HepG2 (cell line): ENCODE measurements around the gene BCDIN3D. TPM values are rescaled to one million over a fixed set of nuclear protein-coding genes. Genes with fewer than 3 reads are reported as not detected.

Experiments
- ATAC-seq: fragments of 200-7000 bp; cut with Tn5 transposase; 3 replicates; pipeline ENCODE4 v1.9.1; 2020; ENCODE audit warnings: mild to moderate bottlenecking, moderate library complexity
- BruUV-seq: library from RNA; stranded (reverse); fragments of 400-500 nt; replicated peaks from 2 replicates; lab custom pipeline; 2021; lab: Mats Ljungman, UMichigan
- CTCF ChIA-PET: fragments of 300-600 bp; formaldehyde crosslinking; extraction: SDS; loops from one replicate; lab custom pipeline; 2021; ENCODE audit warnings: low total read pairs, inconsistent platforms, low intra/inter-chr PET ratio; lab: Yijun Ruan, JAX
- POLR2A ChIA-PET: fragments of 350-600 bp; sonication (Branson Sonifier 250); formaldehyde crosslinking; loops from one replicate; lab custom pipeline; 2020; ENCODE audit warnings: antibody characterized with exemption, inconsistent platforms; lab: Yijun Ruan, JAX
- DNase-seq: peaks from one replicate; pipeline ENCODE4 v3.0.0-alpha.2; 2015; ENCODE audit warnings: low spot score
- FAIRE-seq: peaks from 3 replicates; lab custom pipeline; 2011; peaks lifted over from hg19 to GRCh38; lab: Jason Lieb, UNC
- H2AFZ ChIP-seq: one replicate; pipeline ENCODE4 v1.6.1; 2011; ENCODE audit warnings: low read length, inconsistent platforms
- H3K27ac ChIP-seq: fragments of 300-600 bp; 3 replicates; pipeline ENCODE4 v1.8.0; 2011; ENCODE audit warnings: mixed run types, mild to moderate bottlenecking, mixed read lengths, low read length, inconsistent platforms; ENCODE audit not compliant: insufficient read depth; ENCODE audit errors: extremely low read length
- H3K27me3 ChIP-seq, 2 experiments: fragments of 200-600 bp in 1 of 2; 2 replicates in 1 of 2; 3 replicates in 1 of 2; pipeline versions ENCODE4 v1.6.0 to v1.8.0; 2011; ENCODE audit warnings: low read length in 2 of 2, mild to moderate bottlenecking in 2 of 2, moderate library complexity in 2 of 2, inconsistent platforms in 1 of 2; ENCODE audit not compliant: insufficient read depth in 2 of 2, control insufficient read depth in 1 of 2
- H3K36me3 ChIP-seq, 2 experiments: fragments of 200-600 bp in 1 of 2; replicated peaks in 1 of 2; 2 replicates in 1 of 2; 3 replicates in 1 of 2; pipeline versions ENCODE4 v1.5.1 to v1.8.0; 2011; ENCODE audit warnings: low read length in 2 of 2, inconsistent platforms in 1 of 2; ENCODE audit not compliant: insufficient read depth in 2 of 2, control insufficient read depth in 1 of 2
- H3K4me1 ChIP-seq: 2 replicates; pipeline ENCODE4 v1.5.1; 2012; ENCODE audit warnings: low read length, inconsistent platforms; ENCODE audit not compliant: insufficient read depth
- H3K4me2 ChIP-seq: 2 replicates; pipeline ENCODE4 v1.6.0; 2011; ENCODE audit warnings: low read depth, low read length, inconsistent platforms
- H3K4me3 ChIP-seq, 3 experiments: fragments of 200-600 bp in 1 of 3; sonication (generic), shearing (Covaris generic) in 1 of 3; replicated peaks in 1 of 3; 2 replicates each; pipeline ENCODE4 v1.5.1; 2011 to 2016; ENCODE audit warnings: low read length in 3 of 3, inconsistent platforms in 2 of 3, low read depth in 2 of 3, mild to moderate bottlenecking in 2 of 3, control low read depth in 1 of 3, mixed read lengths in 1 of 3; ENCODE audit not compliant: insufficient read depth in 1 of 3
- H3K79me2 ChIP-seq: one replicate; pipeline ENCODE4 v1.6.1; 2011; ENCODE audit warnings: low read length, inconsistent platforms; ENCODE audit not compliant: insufficient read depth
- H3K9ac ChIP-seq: 2 replicates; pipeline ENCODE4 v1.6.0; 2011; ENCODE audit warnings: mild to moderate bottlenecking, low read depth, low read length, inconsistent platforms; ENCODE audit not compliant: insufficient read depth
- H3K9me3 ChIP-seq: 2 replicates; pipeline ENCODE4 v1.5.1; 2012; ENCODE audit warnings: mild to moderate bottlenecking, low read length
- H4K20me1 ChIP-seq: 2 replicates; pipeline ENCODE4 v1.6.0; 2011; ENCODE audit warnings: inconsistent platforms, mild to moderate bottlenecking, low read length, moderate library complexity; ENCODE audit not compliant: insufficient read depth
- DNMT1 ChIP-seq: sonication (generic); formaldehyde crosslinking; IDR thresholded peaks from 2 replicates; pipeline ENCODE4 v1.5.1; 2020; ENCODE audit warnings: mild to moderate bottlenecking, missing genetic modification reagents
- HOXA9 ChIP-seq: sonication (generic); formaldehyde crosslinking; IDR thresholded peaks from 2 replicates; pipeline ENCODE4 v1.8.1; 2022; ENCODE audit warnings: missing genetic modification reagents, mild to moderate bottlenecking, moderate library complexity, borderline replicate concordance
- NCOA1 ChIP-seq: sonication (generic); formaldehyde crosslinking; IDR thresholded peaks from 2 replicates; pipeline ENCODE4 v1.9.0; 2021; ENCODE audit warnings: missing genetic modification reagents
- TCF7L2 ChIP-seq: IDR thresholded peaks from 2 replicates; pipeline ENCODE4 v1.6.1; 2011; ENCODE audit warnings: mild to moderate bottlenecking, low read depth, low read length, moderate library complexity
- TGIF2 ChIP-seq: IDR thresholded peaks from 2 replicates; pipeline ENCODE4 v1.6.1; 2016; ENCODE audit warnings: control low read depth, missing compliant biosample characterization
- ZNF121 ChIP-seq: sonication (generic); formaldehyde crosslinking; IDR thresholded peaks from 2 replicates; pipeline ENCODE4 v1.5.0; 2020; ENCODE audit warnings: mild to moderate bottlenecking, missing genetic modification reagents
- ZNF230 ChIP-seq: sonication (generic); formaldehyde crosslinking; IDR thresholded peaks from 2 replicates; pipeline ENCODE4 v1.4.0; 2020; ENCODE audit warnings: mild to moderate bottlenecking, missing genetic modification reagents
- ZNF343 ChIP-seq: sonication (generic); formaldehyde crosslinking; IDR thresholded peaks from 2 replicates; pipeline ENCODE4 v1.4.0; 2020; ENCODE audit warnings: mild to moderate bottlenecking, missing genetic modification reagents
- ZNF382 ChIP-seq: sonication (generic); formaldehyde crosslinking; IDR thresholded peaks from 2 replicates; pipeline ENCODE4 v1.5.0; 2020; ENCODE audit warnings: missing genetic modification reagents, mild to moderate bottlenecking, borderline replicate concordance
- ZNF550 ChIP-seq: sonication (generic); formaldehyde crosslinking; IDR thresholded peaks from 2 replicates; pipeline ENCODE4 v1.4.0; 2020; ENCODE audit warnings: mild to moderate bottlenecking, missing genetic modification reagents, borderline replicate concordance
- ZNF75D ChIP-seq: sonication (generic); formaldehyde crosslinking; IDR thresholded peaks from 2 replicates; pipeline ENCODE4 v1.8.1; 2023; ENCODE audit warnings: missing genetic modification reagents, mild to moderate bottlenecking, borderline replicate concordance
- ZNF83 ChIP-seq: sonication (generic); formaldehyde crosslinking; IDR thresholded peaks from 2 replicates; pipeline ENCODE4 v1.4.0; 2020; ENCODE audit warnings: missing genetic modification reagents, mild to moderate bottlenecking, borderline replicate concordance
- ZSCAN20 ChIP-seq: sonication (generic); formaldehyde crosslinking; IDR thresholded peaks from 2 replicates; pipeline ENCODE4 v1.4.0; 2020; ENCODE audit warnings: missing genetic modification reagents, mild to moderate bottlenecking, borderline replicate concordance
- WGBS: methylation state at CpG from one replicate; pipeline ENCODE4 v1.1.6; 2017; ENCODE audit warnings: low lambda C conversion rate; 5-methylcytosine and 5-hydroxymethylcytosine counted together
- in situ Hi-C: cut with HindIII; loops from 2 replicates; pipeline ENCODE4 v1.10.0; 2017; ENCODE audit warnings: low pct_unique_long_range_greater_than_20kb; ENCODE audit not compliant: extremely low pct_ligation_motif_present
- intact Hi-C: fragments of 100-400 bp; cut with micrococcal nuclease; formaldehyde crosslinking; loops from one replicate; pipeline ENCODE4 v1.10.0; 2022; ENCODE audit not compliant: unreplicated experiment
- polyA plus RNA-seq, 8 experiments: library from polyadenylated mRNA; depleted of rRNA in 3 of 8; stranded (reverse) in 7 of 8; unstranded in 1 of 8; fragments of >200 nt; fragmentation: Illumina TruSeq in 4 of 8; extraction: Trizol in 4 of 8; gene quantifications; 2 replicates each; pipeline versions ENCODE4 v1.2.1 to v1.2.3, GENCODE V29; 2011 to 2016; ENCODE audit warnings: low read depth in 4 of 8, missing spikeins in 1 of 8, mixed read lengths in 1 of 8; ENCODE audit not compliant: insufficient read depth in 1 of 8
- total RNA-seq, 5 experiments: library from RNA; depleted of rRNA; stranded (reverse); fragments of >200 nt; fragmentation: Illumina TruSeq; extraction: Trizol; gene quantifications; 2 replicates each; pipeline ENCODE4 v1.2.3, GENCODE V29; 2016; ENCODE audit warnings: low read depth in 1 of 5
- TF ChIP-seq, protein P1 (sequence below): sonication (generic); formaldehyde crosslinking; IDR thresholded peaks from 2 replicates; pipeline ENCODE4 v1.4.0; 2020; ENCODE audit warnings: missing genetic modification reagents, low read depth, mild to moderate bottlenecking, borderline replicate concordance
- TF ChIP-seq, protein P2 (sequence below): sonication (generic); formaldehyde crosslinking; IDR thresholded peaks from 2 replicates; pipeline ENCODE4 v1.9.0; 2021; ENCODE audit warnings: missing genetic modification reagents, borderline replicate concordance
- TF ChIP-seq, protein P3 (sequence below): sonication (generic); formaldehyde crosslinking; IDR thresholded peaks from 2 replicates; pipeline ENCODE4 v1.4.0; 2020; ENCODE audit warnings: mild to moderate bottlenecking, missing genetic modification reagents

The BCDIN3D gene
- total and polyA plus RNA-seq, 2 of the 13 experiments (the other 11 are each of a cell fraction or from before 2014, with no cell fraction given), result 2.2 to 2.5 TPM

DNA sequence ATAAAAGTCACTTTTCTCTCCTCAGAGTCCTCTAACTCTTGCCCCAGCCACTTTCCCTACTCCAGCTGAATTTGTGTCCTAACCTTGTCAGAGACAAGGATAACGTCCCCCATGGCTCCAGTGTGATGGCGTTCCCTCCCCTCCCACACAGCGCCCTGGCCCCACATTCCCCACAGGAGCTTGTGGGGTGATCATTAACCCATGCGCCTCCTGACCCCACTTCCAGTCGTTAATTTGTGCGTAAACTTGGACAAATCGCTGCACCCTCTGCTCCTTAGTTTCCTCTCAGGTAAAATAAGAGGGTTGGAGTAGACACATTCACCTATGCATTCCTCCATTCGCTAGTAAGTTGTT, 22.9 kb upstream of the BCDIN3D start:
- Histone ChIP-seq H3K4me1 (peaks cover 37% of the 10 kb centered on the region), H3K9me3 (no peaks in the 10 kb centered on the region), H3K36me3 (no peaks in the 10 kb centered on the region), H3K79me2 (no peaks in the 10 kb centered on the region), H2AFZ (no peak overlapping the region), H3K27me3 (peaks cover 2 to 37% of the 10 kb centered on the region in 2 experiments; a peak in 3 of 5 replicates), H3K9ac (no peak overlapping the region), H3K4me3 (no peak overlapping the region), H4K20me1 (no peaks in the 10 kb centered on the region), H3K4me2 (no peak overlapping the region), H3K27ac (no peak overlapping the region)
- POLR2A ChIA-PET, result no interaction called here
- intact Hi-C loops, result loop anchor here (10.0 kb wide), 1 partner anchor 79 kb away; no protein-coding TSS in a partner anchor
- CTCF ChIA-PET, result no interaction called here
- in situ Hi-C loops, result loop anchor here (5.0 to 10.0 kb wide), 2 partner anchors 77 to 189 kb away; partner anchors contain the start of gene ASIC1
- 55% methylated on average over 8 of the region's 8 CpGs for WGBS
- ATAC-seq (no peak), DNase-seq (no peak), FAIRE-seq (no peak)
- no TSS peak for BruUV-seq
- no peak for TF ChIP-seq NCOA1 (CRISPR knock-in tag)
- TF ChIP-seq, protein P1, sequence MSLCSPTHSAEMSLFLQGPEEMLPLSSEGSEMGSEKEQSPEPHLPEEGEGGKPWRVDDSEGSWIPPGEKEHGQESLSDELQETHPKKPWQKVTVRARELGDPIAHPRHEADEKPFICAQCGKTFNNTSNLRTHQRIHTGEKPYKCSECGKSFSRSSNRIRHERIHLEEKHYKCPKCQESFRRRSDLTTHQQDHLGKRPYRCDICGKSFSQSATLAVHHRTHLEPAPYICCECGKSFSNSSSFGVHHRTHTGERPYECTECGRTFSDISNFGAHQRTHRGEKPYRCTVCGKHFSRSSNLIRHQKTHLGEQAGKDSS, result no peak
- TF ChIP-seq, protein P2, sequence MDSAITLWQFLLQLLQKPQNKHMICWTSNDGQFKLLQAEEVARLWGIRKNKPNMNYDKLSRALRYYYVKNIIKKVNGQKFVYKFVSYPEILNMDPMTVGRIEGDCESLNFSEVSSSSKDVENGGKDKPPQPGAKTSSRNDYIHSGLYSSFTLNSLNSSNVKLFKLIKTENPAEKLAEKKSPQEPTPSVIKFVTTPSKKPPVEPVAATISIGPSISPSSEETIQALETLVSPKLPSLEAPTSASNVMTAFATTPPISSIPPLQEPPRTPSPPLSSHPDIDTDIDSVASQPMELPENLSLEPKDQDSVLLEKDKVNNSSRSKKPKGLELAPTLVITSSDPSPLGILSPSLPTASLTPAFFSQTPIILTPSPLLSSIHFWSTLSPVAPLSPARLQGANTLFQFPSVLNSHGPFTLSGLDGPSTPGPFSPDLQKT (CRISPR knock-in tag), result no peak
- no peak for TF ChIP-seq TCF7L2
- TF ChIP-seq TGIF2 (CRISPR knock-in tag), result no peak
- no peak for TF ChIP-seq HOXA9 (CRISPR knock-in tag)
- no peak for TF ChIP-seq DNMT1 (CRISPR knock-in tag)
- no peak for TF ChIP-seq ZNF230 (CRISPR knock-in tag)
- no peak for TF ChIP-seq ZNF75D (CRISPR knock-in tag)
- no peak for TF ChIP-seq ZSCAN20
- TF ChIP-seq, protein P3, sequence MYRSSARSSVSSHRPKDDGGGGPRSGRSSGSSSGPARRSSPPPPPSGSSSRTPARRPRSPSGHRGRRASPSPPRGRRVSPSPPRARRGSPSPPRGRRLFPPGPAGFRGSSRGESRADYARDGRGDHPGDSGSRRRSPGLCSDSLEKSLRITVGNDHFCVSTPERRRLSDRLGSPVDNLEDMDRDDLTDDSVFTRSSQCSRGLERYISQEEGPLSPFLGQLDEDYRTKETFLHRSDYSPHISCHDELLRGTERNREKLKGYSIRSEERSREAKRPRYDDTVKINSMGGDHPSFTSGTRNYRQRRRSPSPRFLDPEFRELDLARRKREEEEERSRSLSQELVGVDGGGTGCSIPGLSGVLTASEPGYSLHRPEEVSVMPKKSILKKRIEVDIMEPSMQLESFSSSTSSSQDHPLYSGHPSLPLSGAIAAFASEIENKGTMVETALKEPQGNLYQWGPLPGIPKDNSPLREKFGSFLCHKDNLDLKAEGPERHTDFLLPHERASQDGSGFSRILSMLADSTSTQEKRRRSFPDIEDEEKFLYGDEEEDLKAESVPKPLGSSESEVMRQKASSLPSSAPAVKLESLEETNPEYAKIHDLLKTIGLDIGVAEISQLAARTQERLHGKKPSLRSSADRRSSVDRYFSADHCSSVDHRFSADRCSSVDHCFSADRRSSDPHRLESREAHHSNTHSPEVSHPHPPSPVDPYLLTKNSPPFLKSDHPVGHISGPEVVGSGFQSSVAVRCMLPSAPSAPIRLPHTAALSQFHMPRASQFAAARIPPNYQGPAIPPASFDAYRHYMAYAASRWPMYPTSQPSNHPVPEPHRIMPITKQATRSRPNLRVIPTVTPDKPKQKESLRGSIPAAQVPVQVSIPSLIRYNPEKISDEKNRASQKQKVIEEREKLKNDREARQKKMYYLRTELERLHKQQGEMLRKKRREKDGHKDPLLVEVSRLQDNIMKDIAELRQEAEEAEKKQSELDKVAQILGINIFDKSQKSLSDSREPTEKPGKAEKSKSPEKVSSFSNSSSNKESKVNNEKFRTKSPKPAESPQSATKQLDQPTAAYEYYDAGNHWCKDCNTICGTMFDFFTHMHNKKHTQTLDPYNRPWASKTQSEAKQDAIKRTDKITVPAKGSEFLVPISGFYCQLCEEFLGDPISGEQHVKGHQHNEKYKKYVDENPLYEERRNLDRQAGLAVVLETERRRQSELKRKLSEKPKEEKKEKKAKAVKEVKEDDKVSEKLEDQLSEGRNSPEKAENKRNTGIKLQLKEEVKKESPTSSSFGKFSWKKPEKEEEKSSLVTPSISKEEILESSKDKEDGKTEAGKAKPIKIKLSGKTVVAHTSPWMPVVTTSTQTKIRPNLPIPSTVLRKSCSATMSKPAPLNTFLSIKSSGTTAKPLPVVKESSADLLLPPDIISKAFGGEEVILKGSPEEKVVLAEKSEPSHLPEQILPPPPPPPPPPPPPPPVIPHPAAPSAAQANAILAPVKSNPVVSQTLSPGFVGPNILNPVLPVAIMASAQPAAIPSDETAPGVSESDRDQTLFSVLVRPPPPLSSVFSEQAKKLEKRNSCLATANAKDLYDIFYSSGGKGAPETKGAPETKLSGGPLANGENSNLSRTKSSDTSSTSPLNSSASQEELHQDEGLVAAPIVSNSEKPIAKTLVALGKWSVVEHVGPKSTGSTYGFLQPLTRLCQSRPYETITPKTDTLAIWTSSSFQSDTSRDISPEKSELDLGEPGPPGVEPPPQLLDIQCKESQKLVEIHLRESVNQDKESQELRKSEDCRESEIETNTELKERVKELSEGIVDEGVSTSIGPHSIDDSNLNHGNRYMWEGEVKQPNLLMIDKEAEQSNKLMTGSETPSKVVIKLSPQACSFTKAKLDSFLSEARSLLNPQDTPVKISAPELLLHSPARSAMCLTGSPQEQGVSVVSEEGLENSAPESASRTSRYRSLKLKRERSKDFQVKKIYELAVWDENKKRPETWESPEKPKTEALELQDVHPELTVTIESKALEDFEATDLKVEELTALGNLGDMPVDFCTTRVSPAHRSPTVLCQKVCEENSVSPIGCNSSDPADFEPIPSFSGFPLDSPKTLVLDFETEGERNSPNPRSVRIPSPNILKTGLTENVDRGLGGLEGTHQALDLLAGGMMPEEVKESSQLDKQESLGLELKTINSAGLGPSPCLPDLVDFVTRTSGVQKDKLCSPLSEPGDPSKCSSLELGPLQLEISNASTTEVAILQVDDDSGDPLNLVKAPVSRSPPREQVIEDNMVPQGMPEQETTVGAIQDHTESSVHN, result no peak
- no peak for TF ChIP-seq ZNF382 (CRISPR knock-in tag)
- no peak for TF ChIP-seq ZNF83 (CRISPR knock-in tag)
- TF ChIP-seq ZNF343 (CRISPR knock-in tag), result no peak
- TF ChIP-seq ZNF121 (CRISPR knock-in tag), result no peak
- no peak for TF ChIP-seq ZNF550 (CRISPR knock-in tag)
